Nephron progenitor cell (in vitro differentiated cells): ENCODE data around the gene RRP1B.
"Not testable (repeated sequence)": the region's sequence is repeated elsewhere in the genome, so short reads cannot be mapped to it uniquely, and the experiment has no call there.

Source experiments
- DNase-seq: peaks from one replicate; pipeline ENCODE4 v3.0.0; 2021
- H3K27ac Mint-ChIP-seq: 2 replicates; pipeline ENCODE4 v1.8.0; 2021; ENCODE audit warnings: mild to moderate bottlenecking, moderate library complexity, mixed read lengths
- H3K27me3 Mint-ChIP-seq: 2 replicates; pipeline ENCODE4 v1.8.0; 2021; ENCODE audit warnings: mild to moderate bottlenecking, low read depth, mixed read lengths; ENCODE audit not compliant: poor library complexity
- H3K36me3 Mint-ChIP-seq: 2 replicates; pipeline ENCODE4 v1.8.0; 2021; ENCODE audit warnings: low read depth, mixed read lengths
- H3K4me1 Mint-ChIP-seq: 2 replicates; pipeline ENCODE4 v1.8.0; 2021; ENCODE audit warnings: mixed read lengths
- H3K4me3 Mint-ChIP-seq: 2 replicates; pipeline ENCODE4 v1.8.0; 2021; ENCODE audit warnings: mild to moderate bottlenecking, moderate library complexity, mixed read lengths
- H3K9me3 Mint-ChIP-seq: 2 replicates; pipeline ENCODE4 v1.8.0; 2021; ENCODE audit warnings: mild to moderate bottlenecking, moderate library complexity, mixed read lengths
- TF ChIP-seq, protein P1 (sequence below): fragments of 200-600 bp; sonication (generic); IDR thresholded peaks from 2 replicates; pipeline ENCODE4 v1.5.0; 2021; ENCODE audit warnings: antibody characterized with exemption

RRP1B gene, protein sequence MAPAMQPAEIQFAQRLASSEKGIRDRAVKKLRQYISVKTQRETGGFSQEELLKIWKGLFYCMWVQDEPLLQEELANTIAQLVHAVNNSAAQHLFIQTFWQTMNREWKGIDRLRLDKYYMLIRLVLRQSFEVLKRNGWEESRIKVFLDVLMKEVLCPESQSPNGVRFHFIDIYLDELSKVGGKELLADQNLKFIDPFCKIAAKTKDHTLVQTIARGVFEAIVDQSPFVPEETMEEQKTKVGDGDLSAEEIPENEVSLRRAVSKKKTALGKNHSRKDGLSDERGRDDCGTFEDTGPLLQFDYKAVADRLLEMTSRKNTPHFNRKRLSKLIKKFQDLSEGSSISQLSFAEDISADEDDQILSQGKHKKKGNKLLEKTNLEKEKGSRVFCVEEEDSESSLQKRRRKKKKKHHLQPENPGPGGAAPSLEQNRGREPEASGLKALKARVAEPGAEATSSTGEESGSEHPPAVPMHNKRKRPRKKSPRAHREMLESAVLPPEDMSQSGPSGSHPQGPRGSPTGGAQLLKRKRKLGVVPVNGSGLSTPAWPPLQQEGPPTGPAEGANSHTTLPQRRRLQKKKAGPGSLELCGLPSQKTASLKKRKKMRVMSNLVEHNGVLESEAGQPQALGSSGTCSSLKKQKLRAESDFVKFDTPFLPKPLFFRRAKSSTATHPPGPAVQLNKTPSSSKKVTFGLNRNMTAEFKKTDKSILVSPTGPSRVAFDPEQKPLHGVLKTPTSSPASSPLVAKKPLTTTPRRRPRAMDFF

DNA sequence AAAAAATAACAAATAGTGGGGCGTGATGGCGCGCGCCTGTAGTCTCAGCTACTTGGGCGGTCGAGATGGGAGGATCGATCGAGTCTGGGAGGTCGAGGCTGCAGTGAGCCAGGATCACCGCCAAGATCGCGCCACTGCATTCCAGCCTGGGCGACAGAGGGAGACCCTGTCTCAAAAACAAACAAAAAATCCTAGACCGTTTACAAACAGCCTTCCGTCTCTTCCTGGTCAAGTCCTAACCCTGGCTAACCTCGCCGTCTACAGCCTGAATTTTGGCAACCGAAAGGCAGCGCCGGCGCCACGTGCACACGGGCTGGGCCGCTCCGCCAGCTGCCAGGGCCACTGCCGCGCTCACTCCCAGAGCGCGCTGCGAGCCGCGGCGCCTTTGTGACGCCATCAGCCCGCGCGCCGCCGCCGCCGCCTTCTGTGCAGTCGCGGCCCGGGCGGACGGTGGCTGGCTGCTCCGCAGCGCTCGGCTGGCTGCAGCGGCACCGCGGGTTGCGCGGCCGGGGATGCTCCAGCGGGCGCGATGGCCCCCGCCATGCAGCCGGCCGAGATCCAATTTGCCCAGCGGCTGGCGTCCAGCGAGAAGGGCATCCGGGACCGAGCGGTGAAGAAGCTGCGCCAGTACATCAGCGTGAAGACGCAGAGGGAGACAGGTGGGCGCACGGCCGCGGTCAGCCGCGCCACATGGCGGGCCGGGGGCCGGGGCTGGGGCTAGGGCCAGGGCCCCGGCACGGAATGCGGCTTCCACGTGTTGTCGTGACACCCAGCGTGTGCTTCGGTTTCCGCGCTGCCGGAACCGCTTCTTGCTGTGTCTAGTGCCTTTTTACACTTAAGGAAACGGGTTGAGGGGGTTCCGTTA, at the start of gene RRP1B, which contains the start of gene HSF2BP:
Gene RRP1B, plus strand, starts transcription at position 425 of the 865 bp plus-strand sequence. Its CDS starts 105 bp downstream, at position 530.
Gene HSF2BP, minus strand, starts transcription at position 353 of the 865 bp plus-strand sequence. CDS start 1,392 bp downstream, outside the sequence.
- Mint-ChIP-seq H3K9me3 (no peaks in the 10 kb centered on the region), H3K4me1 (peaks cover 37% of the 10 kb centered on the region), H3K36me3 (peaks cover 24% of the 10 kb centered on the region), H3K4me3 (peak within 1 kb of the TSS; percentile 99), H3K27ac (peak within 1 kb of the TSS; percentile 95), H3K27me3 (peaks cover under 1% of the 10 kb centered on the region)
- TF ChIP-seq, protein P1, sequence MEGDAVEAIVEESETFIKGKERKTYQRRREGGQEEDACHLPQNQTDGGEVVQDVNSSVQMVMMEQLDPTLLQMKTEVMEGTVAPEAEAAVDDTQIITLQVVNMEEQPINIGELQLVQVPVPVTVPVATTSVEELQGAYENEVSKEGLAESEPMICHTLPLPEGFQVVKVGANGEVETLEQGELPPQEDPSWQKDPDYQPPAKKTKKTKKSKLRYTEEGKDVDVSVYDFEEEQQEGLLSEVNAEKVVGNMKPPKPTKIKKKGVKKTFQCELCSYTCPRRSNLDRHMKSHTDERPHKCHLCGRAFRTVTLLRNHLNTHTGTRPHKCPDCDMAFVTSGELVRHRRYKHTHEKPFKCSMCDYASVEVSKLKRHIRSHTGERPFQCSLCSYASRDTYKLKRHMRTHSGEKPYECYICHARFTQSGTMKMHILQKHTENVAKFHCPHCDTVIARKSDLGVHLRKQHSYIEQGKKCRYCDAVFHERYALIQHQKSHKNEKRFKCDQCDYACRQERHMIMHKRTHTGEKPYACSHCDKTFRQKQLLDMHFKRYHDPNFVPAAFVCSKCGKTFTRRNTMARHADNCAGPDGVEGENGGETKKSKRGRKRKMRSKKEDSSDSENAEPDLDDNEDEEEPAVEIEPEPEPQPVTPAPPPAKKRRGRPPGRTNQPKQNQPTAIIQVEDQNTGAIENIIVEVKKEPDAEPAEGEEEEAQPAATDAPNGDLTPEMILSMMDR, result no peak
- DNase-seq, result peak; percentile 87

DNA sequence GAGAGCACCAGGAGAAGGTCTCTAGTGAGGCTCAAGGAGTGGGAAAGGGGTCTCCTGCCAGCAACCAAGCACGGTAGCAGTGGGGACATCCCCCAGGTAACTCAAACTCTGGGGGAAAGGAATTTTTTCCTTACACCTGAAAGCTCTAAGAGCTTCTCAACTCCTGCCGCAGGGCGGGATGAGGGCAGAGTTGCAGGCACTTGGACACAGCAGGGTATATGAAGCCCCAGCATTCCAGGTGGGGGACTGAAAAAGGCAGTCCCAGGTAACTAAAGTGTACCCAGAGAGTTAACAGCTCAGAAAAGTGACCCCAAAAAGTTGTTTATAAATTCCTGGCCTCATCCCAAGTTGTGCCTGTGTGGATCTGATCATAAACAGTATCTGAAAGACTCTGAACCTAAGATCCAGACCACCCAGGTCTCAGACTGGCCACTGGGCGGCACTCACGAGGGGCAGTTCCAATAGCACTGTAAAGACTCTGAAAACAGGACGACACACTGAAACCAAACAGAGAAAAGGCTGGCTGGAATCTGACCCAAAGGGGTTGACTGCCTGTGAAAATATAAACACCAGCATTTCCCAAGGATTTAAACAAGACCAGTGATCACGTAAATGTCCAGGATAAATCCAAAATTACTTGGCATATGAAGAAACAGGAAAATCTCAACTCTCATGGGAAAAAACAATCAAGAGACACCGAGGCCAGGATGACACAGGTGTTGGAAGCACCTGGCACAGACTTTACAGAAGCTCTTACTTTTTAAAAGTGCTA, 47.6 kb upstream of the RRP1B start:
- peaks cover 26% of the 10 kb centered on the region for H3K4me1 Mint-ChIP-seq
- H3K4me3 Mint-ChIP-seq, result no peak overlapping the region
- peaks cover 5% of the 10 kb centered on the region for H3K9me3 Mint-ChIP-seq
- peak; percentile 70 for DNase-seq
- peak overlapping the region; percentile 77 for H3K27ac Mint-ChIP-seq
- peaks cover 12% of the 10 kb centered on the region for H3K36me3 Mint-ChIP-seq
- no peaks in the 10 kb centered on the region for H3K27me3 Mint-ChIP-seq
- TF ChIP-seq, protein P1, result peak; percentile 63

DNA sequence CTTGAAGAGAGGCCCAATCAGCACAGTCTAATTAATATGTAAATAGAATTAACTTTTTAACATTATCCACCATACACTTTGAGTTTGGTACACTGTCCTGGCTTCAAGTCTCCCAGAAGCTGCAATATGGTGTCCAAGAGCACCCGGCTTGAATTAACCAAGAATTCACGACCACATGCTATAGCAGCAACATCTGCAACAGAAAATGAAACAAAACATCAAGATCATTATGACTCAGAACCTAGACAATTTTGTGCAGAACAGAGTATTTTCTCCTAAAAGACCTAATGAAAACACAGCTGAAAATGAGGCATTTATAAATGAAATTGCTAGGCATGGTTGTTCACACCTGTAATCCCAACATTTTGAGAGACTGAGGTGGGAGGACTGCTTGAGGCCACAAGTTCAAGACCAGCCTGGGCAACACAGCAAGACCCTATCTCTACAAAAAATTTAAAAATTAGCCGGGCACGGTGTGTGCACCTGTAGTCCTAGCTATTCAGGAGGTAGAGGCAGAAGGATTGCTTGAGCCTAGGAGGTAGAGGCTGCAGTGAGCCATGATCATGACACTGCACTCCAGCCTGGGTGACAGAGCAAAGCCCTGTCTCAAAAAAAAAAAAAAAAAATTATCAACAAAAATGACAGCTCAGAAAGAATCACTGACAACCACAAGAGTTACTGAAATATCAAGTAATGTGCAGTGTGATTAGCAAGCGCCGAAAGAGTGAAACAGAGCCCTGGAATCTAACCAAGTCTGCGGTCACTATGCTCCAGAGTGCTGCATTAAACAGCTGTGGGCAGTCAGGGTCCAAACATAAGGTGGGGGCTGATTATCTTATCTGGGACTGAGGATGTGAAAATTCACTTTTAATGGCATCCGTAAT, 45.4 kb upstream of the RRP1B start:
- Mint-ChIP-seq H3K27ac (no peak overlapping the region), H3K4me3 (no peak overlapping the region), H3K4me1 (peaks cover 26% of the 10 kb centered on the region), H3K27me3 (peaks cover 2% of the 10 kb centered on the region), H3K36me3 (no peaks in the 10 kb centered on the region), H3K9me3 (no peaks in the 10 kb centered on the region)
- TF ChIP-seq, protein P1, result no peak
- no peak for DNase-seq

DNA sequence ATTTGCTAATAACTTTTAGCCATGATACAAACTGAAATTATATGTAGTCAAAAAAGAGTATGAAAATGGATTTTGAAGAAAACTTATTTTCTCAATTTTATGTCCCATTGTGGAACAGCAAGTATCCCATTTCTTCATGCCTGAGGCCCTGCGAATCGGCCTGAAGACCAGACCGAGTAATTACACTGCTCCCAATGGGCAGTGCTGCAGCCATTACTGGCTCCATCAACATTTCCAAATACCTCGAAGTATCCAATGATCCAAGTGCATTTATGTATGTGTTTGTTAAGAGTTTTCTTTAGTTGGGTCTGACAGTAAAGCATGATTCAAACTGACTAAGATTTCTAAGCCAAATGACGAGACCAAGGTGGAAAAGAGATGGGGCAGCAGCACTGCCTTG, 44.5 kb upstream of the RRP1B start:
- H3K27ac Mint-ChIP-seq, result no peak overlapping the region
- H3K4me3 Mint-ChIP-seq, result no peak overlapping the region
- H3K36me3 Mint-ChIP-seq, result peaks cover 8% of the 10 kb centered on the region
- H3K27me3 Mint-ChIP-seq, result peaks cover 2% of the 10 kb centered on the region
- DNase-seq, result no peak
- peaks cover 19% of the 10 kb centered on the region for H3K4me1 Mint-ChIP-seq
- TF ChIP-seq, protein P1, result no peak
- peaks cover 6% of the 10 kb centered on the region for H3K9me3 Mint-ChIP-seq

DNA sequence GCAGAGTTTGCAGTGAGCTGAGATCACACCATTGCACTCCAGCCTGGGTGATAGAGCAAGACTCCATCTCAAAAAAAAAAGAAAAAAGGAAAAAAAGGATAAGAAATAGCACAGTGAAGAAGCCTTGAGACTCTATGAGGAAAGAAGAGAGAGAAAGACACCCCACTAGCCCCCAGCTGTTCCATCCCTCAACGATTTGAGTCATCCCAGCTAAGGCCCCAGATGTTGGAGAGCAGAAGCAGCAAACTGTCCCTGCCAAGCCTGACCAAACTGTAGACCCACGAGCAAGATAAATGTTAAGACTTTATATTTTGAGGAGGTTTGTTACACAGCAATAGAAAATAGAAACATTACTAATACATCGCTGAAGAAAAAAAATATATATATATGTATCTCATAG, 42.5 kb upstream of the RRP1B start:
- not testable (repeated sequence) for H3K27me3 Mint-ChIP-seq, H3K4me3 Mint-ChIP-seq, H3K27ac Mint-ChIP-seq, DNase-seq
- peaks cover 12% of the 10 kb centered on the region for H3K4me1 Mint-ChIP-seq
- peaks cover 26% of the 10 kb centered on the region for H3K9me3 Mint-ChIP-seq
- peaks cover 28% of the 10 kb centered on the region for H3K36me3 Mint-ChIP-seq
